GM21717 (cell line): Measurements from ENCODE around the gene XPO1.
A peak's percentile ranks its signal among the peaks of the same experiment; 100 is the strongest.
"Not testable (repeated sequence)": the region's sequence is repeated elsewhere in the genome, so short reads cannot be mapped to it uniquely, and the experiment has no call there.

Experiments
- ATAC-seq: cut with Tn5 transposase; IDR thresholded peaks from one replicate; pipeline ENCODE4 v1.9.1; 2021; ENCODE audit warnings: mild to moderate bottlenecking, moderate library complexity; ENCODE audit not compliant: unreplicated experiment

XPO1 gene

DNA sequence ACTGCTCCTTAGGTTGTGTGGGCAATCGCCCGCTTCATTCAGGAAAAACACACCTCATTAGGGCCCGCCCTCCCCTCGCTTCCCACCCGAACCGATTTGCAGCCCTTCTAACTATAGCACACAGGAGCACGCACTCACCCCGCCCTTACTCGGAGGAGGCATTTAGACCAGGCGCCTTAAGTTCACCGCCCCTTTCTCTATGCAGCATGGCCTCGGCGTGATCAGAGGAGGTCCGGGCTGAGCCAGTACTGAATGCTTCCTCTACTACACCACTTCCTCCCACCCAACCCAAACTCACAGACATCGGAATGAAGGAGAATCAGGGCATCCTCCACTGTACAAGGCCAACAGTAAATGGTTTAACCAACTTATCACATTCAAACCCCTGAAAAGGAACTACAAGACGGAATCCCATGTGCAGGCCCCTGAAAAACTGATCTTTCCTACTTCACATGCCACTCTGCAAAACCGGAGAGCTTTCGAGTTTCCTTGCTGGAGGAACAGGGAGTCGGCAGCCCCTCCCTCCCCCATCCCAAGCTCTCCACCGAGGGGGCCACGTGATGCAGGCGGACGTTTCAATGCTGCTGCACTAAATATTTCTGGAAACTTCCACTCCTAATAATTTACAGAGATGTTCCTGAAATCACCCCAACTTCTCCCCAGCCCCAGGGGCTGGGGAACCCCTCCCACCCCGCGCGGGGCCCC, 1.4 kb downstream of the XPO1 start:
- ATAC-seq = peak; percentile 52

DNA sequence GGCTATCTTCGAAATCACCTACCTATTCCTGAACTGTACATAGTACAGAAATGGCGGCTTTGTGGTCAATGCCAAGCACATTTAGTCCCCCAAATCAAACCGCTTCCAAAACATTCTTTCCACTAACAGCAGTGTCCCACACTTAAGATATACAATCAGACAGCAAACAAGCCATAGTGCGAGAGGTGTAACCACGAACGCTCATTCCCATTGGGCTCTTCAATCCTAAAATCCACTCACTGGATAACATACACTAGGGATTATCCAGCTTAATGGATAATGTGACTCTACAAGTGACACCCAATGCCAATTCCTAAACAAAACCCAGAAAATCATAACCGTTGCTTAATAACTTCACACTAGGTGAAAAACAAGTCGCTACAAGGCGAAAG, 2.0 kb downstream of the XPO1 start:
- ATAC-seq = no peak

DNA sequence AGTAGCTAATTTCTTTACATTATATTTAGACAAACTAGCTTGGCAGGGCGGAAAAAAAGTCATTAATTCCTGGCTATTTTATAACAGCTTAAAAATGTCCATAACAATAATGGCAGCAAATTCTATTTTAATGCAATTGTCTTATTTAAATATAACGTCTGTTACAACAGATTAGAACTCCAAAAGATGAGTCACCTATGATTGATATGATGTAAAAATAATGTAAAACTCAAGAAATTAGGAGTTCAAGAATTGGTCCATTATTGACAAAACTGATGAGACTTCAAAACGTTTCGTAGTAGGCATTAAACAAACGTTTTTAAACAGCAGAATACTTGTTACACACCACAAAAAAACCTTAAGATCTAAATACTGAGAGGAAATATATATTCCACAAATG, 2.7 kb downstream of the XPO1 start:
- no peak for ATAC-seq

- ATAC-seq = no peak
Measured at GRCh38 chr2:61534926-61535325, 3.2 kb downstream of the XPO1 start.

GRCh38 chr2:61530749-61531148, 7.4 kb downstream of the XPO1 start:
- ATAC-seq = no peak

GRCh38 chr2:61529944-61530735, 8.0 kb downstream of the XPO1 start:
- no peak for ATAC-seq

- no peak for ATAC-seq
Measured at GRCh38 chr2:61520261-61520660, 17.9 kb downstream of the XPO1 start.

- no peak for ATAC-seq
Measured at GRCh38 chr2:61512768-61513398, 25.3 kb downstream of the XPO1 start.

DNA sequence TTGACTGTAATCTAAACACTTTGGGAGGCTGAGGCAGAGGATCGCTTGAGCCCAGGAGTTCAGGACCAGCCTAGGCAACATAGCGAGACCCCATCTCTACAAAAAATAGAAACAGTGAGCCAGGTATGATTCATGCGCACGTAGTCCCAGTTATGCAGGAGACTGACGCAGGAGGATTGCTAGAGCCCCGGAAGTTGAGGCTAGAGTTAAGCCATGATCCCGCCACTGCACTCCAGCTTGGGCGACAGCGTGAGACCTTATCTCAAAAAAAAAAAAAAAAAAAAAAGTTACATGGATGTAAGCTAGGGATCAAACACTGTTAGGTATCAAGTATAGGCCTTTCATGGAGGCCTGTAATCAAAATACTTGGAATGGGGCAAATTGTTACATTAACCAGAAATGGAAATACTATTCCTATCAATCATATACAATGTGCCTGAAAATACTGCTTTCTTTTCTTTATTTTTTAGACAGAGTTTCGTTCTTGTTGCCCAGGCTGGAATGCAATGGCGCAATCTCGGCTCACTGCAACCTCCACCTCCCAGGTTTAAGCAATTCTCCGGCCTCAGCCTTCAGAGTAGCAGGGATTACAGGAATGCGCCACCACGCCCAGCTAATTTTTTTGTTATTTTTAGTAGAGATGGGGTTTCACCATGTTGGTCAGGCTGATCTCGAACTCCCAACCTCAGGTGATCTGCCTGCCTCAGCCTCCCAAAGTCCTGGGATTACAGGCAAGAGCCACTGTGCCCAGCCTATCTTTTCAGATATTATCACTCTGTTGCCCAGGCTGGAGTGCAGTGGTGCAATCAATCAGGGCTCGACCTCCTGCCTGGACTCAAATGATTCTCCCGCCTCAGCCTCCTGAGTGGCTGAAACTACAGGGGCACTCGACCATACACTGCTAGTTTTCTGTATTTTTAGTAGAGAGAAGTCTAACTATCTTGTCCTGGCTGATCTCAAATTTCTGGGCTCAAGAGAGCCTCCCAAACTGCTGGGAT, 27.2 kb downstream of the XPO1 start:
- ATAC-seq = no peak

DNA sequence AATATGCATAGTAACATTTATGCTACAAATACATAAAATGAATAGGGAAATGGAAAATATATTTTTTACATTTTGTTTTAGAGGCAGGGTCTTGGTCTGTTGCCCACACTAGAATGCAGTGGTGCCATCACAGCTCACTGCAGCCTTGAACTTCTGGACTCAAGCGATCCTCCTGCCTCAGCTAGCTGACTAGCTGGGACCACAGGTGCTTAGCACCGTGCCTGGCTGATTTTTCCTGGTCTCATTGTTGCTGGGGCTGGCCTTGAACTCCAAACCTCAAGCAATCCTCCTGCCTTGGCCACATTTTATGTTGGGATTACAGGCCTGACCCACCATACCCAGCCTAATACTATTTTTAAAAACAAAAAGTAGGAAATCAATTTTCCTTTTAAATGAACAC, 33.2 kb downstream of the XPO1 start:
- ATAC-seq = no peak

DNA sequence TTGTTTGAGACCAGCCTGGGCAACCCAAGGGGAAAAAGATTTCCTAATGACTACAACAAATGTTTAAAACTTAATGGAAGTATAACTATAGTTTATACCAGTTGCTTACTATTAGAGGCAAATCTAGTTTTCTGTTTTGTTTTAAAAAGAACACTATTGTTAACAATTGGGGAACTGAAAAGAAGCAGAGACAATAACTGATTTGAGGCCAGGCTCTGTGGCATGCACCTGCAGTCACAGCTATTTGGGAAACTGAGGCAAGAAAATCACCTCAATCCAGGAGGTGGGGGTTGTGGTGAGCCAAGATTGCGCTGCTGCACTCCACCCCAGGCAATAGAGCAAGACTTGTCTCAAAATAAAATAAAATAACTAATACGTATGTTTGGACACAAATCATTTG, 39.1 kb downstream of the XPO1 start:
- no peak for ATAC-seq

DNA sequence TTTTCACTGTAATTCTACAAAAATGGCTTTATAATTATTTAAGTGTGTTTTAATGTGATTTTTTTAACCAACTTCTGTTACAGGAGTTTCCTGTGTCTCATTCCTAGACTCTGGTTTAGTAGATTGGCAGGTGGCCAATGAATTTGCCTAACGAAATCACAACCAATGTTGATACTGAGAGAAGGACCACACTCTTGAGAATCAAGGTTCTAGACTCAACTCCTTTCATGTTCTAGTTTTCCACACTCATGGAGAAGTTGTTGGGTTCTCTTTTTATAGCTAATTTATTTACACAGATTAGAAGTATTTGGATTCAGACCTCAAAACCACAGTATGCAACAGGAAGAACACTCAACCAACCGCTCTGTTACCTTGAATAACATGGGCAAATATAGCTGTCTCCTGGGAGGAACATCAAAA, 44.6 kb downstream of the XPO1 start:
- no peak for ATAC-seq

- no peak for ATAC-seq
Measured at GRCh38 chr2:61492476-61492875, 45.7 kb downstream of the XPO1 start.

GRCh38 chr2:61485281-61485680, 52.9 kb downstream of the XPO1 start:
- no peak for ATAC-seq

DNA sequence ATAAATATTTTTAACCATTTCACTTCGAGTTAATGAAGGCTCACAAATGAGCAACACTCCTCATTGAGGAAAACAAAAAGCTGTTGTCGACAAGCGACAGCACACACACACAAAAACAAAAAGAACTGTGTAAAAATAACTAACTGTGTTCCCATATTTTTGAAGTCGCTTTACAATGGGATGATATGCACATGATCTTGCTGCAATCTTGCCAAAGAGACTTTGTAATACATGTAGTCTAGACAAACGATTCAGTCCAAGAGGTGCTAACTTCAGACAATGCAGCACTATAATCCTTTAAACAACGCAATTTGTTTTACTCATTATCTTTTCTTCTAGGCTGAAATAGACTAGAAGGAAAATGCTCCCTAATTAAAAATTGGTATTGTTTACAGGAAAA, 60.1 kb downstream of the XPO1 start:
- no peak for ATAC-seq

GRCh38 chr2:61476929-61477589, 61.1 kb downstream of the XPO1 start:
- not testable (repeated sequence) for ATAC-seq

DNA sequence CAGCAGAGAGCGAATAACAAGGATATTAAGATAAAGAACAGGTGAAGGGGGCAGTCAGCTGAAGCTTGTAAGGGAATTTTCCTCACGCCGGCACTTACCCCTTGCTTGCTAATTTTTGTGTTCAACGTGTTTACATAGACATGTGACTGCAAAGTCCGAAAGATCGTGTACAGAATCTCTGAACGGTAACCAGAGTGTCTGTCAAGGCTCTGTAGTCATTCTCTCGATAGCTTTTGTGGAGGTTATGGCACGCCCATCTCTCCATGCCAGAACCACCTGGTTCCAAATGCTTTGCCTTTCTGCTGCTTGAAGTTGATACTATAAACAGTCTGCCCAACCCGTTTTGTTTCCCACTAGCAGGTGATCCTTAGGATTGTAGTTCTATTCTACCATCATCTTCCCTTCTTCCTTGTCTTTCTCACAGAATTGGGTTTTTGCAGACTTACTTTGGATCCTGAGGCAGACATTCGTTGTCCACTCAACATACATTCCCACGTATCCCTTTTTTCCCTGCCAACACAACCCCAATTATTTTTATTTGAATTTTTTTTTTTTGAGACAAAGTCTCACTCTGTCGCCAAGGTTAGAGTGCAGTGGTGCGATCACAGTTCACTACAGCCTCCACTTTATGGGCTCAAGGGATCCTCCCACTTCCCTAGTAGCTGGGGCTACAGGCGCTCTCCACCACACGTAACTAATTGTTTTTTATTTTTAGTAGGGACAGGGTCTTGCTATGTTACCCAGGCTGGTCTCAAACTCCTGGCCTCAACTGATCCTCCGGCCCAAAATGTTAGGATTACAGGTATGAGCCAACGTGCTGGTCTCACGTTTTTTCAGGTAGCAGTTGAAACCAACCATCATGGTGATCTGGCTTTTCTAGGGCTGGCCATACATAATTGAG, 66.0 kb downstream of the XPO1 start:
- no peak for ATAC-seq

DNA sequence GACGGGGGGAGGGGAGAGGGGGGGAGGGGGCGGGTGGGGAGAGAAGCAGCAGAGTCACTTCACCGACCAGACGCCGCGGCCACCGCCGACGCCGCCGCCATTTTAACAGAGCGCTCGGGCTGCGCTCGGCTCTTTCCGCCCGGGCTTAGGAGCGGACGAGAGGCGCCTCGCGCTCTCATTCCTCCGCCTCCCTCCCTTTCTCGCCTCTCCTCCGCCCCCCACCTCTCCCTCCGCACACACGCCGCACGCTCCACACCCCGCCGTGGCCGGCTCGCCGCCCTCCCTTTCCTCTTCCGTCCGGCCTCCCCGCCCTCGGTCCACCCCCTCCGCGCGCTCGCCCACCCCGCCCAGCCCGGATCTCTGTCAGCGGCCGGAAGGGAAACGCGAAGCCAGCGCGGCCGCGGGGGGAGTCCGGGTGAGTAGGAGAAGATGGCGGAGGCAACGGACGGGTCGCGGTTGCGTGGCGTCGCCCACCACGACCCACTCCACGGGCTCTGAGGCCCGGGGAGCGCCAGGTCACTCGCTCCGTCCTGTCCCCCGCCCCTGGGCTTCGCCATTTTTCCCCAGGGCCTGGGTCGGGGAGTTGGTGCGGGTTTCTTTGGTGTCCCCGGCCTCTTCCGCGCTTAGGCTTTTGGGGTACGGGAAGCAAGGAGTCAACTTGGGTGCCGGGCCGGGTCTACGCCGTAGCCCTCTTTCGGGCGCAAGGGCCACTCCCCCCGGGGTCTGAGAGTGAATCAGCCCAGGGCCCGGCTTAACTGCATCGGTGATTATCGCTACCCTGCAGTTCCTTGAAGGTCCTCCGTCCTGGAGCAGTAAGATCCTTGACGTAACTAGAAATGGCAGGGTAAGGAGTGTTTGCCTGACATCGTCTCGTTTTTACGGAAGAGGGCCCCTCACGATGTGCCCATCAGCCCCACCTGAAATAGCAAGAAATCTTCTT, 66.9 kb downstream of the XPO1 start, which contains the start of gene USP34:
TSS of gene USP34 (minus strand) at position 123 of the 940 bp plus-strand sequence. CDS start 395 bp downstream, outside the sequence.
- ATAC-seq = peak; percentile 73
